ENCODE measurements around the gene STPG3. TPM values are rescaled to one million over a fixed set of nuclear protein-coding genes. Genes with fewer than 3 reads are reported as not detected.
A peak's percentile ranks its signal among the peaks of the same experiment; 100 is the strongest.

The STPG3 gene
- total and polyA plus RNA-seq, 2 of the 13 experiments (the other 11 are each of a cell fraction or from before 2014, with no cell fraction given), result not detected

DNA sequence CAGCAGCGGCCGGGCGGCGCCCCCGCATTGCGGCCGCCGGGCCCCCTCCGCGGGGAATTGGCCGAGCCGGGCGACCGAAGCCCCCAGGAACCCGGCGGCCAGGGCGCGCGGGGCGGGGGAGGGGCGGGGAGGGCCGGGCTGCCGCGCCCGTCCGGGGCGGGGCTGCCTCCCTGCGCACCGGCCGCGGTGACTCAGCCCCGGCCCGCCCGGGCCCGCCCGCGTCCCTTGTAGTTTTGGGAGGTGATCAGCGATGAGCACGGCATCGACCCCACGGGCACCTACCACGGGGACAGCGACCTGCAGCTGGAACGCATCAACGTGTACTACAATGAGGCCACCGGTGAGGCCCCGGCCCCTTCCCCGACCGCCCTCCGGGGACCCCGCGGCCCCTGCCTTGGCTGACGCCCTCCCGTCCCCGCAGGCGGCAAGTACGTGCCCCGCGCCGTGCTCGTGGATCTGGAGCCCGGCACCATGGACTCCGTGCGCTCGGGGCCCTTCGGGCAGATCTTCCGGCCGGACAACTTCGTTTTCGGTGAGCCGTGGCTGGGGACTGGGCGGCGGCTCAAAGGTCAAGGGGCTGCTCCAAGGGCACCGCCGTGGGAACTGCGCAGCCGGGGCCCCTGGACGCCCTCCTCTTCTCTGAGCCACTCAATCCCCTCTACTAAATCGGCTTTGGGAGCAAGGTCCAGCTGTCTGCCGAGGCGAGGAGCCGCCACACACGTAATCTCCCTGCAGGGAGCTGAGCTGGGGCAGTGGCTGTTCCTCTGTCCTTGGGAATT is 9.4 kb upstream of the STPG3 start (continued):
- TF ChIP-seq MXI1 (IDR thresholded peaks at IDR 0.05; ENCODE audit: borderline replicate concordance, low read depth, low read length) (no peak), CEBPG (CRISPR knock-in tag; IDR thresholded peaks at IDR 0.05) (no peak), SP1 (IDR thresholded peaks at IDR 0.05) (no peak), SP1 (CRISPR knock-in tag; IDR thresholded peaks at IDR 0.05) (no peak; the same call in 1 of the 2 replicates), ZFP36L1 (CRISPR knock-in tag; IDR thresholded peaks at IDR 0.05) (no peak), ZBTB39 (CRISPR knock-in tag; IDR thresholded peaks at IDR 0.05) (0 out of 2 replicates have a peak, but pooled peaks have one; percentile 57), ZNF766 (CRISPR knock-in tag; IDR thresholded peaks at IDR 0.05; ENCODE audit: borderline replicate concordance) (no peak), REPIN1 (CRISPR knock-in tag; IDR thresholded peaks at IDR 0.05; ENCODE audit: borderline replicate concordance, low read depth) (0 out of 2 replicates have a peak, but pooled peaks have one; percentile 64), ZZZ3 (CRISPR knock-in tag; IDR thresholded peaks at IDR 0.05; ENCODE audit: borderline replicate concordance) (peak; percentile 31; the same call in 1 of the 2 replicates), SNAI1 (CRISPR knock-in tag; IDR thresholded peaks at IDR 0.05; ENCODE audit: borderline replicate concordance) (peak; percentile 91), GATA4 (IDR thresholded peaks at IDR 0.05; ENCODE audit: borderline replicate concordance, low read depth) (no peak), PPARG (CRISPR knock-in tag; conservative IDR thresholded peaks at IDR 0.05) (no peak), NFYB (CRISPR knock-in tag; IDR thresholded peaks at IDR 0.05) (no peak; the same call in 1 of the 2 replicates), ZNF777 (CRISPR knock-in tag; IDR thresholded peaks at IDR 0.05) (peak; percentile 39), SNAPC4 (CRISPR knock-in tag; IDR thresholded peaks at IDR 0.05) (peak; percentile 59; the same call in 1 of the 2 replicates)
- TF ChIP-seq, protein P1, sequence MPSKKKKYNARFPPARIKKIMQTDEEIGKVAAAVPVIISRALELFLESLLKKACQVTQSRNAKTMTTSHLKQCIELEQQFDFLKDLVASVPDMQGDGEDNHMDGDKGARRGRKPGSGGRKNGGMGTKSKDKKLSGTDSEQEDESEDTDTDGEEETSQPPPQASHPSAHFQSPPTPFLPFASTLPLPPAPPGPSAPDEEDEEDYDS (CRISPR knock-in tag; IDR thresholded peaks at IDR 0.05), result peak; percentile 24; the same call in 1 of the 2 replicates
- TF ChIP-seq, protein P2, sequence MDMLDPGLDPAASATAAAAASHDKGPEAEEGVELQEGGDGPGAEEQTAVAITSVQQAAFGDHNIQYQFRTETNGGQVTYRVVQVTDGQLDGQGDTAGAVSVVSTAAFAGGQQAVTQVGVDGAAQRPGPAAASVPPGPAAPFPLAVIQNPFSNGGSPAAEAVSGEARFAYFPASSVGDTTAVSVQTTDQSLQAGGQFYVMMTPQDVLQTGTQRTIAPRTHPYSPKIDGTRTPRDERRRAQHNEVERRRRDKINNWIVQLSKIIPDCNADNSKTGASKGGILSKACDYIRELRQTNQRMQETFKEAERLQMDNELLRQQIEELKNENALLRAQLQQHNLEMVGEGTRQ (IDR thresholded peaks at IDR 0.05; ENCODE audit: low read depth, low read length), result no peak
- TF ChIP-seq, protein P2 (CRISPR knock-in tag; IDR thresholded peaks at IDR 0.05; ENCODE audit: borderline replicate concordance), result no peak

Measured in HepG2 (cell line).